Suprapubic skin (tissue), 3 donors: ENCODE data around the gene AFAP1L2.

Experiments
- POLR2A ChIP-seq, 2 donors: fragments of 450-650 bp; IDR thresholded peaks; one replicate each; pipeline ENCODE4 v1.6.1; 2017; ENCODE audit warnings: antibody characterized with exemption in 2 of 2, mild to moderate bottlenecking in 2 of 2, moderate library complexity in 2 of 2
- TF ChIP-seq, protein P1 (sequence below), 2 donors: fragments of 200-600 bp in 1 of 2; fragments of 450-650 bp in 1 of 2; sonication (generic) in 1 of 2; IDR thresholded peaks; one replicate each; pipeline ENCODE4 v1.5.1; 2016 to 2019; ENCODE audit warnings: antibody characterized with exemption in 2 of 2, mild to moderate bottlenecking in 1 of 2, moderate library complexity in 1 of 2

GRCh38 chr10:114426476-114426875 lies 22.2 kb upstream of the AFAP1L2 start:
- TF ChIP-seq, protein P1, sequence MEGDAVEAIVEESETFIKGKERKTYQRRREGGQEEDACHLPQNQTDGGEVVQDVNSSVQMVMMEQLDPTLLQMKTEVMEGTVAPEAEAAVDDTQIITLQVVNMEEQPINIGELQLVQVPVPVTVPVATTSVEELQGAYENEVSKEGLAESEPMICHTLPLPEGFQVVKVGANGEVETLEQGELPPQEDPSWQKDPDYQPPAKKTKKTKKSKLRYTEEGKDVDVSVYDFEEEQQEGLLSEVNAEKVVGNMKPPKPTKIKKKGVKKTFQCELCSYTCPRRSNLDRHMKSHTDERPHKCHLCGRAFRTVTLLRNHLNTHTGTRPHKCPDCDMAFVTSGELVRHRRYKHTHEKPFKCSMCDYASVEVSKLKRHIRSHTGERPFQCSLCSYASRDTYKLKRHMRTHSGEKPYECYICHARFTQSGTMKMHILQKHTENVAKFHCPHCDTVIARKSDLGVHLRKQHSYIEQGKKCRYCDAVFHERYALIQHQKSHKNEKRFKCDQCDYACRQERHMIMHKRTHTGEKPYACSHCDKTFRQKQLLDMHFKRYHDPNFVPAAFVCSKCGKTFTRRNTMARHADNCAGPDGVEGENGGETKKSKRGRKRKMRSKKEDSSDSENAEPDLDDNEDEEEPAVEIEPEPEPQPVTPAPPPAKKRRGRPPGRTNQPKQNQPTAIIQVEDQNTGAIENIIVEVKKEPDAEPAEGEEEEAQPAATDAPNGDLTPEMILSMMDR (IDR thresholded peaks at IDR 0.05), result no peak
- no peak for TF ChIP-seq POLR2A (IDR thresholded peaks at IDR 0.05)
